Effector CD8-positive, alpha-beta T cell (primary cell): Measurements from ENCODE around the gene BCAM.
"Not testable (repeated sequence)": the region's sequence is repeated elsewhere in the genome, so short reads cannot be mapped to it uniquely, and the experiment has no call there.

Source experiments
- DNase-seq: peaks from one replicate; lab custom pipeline; 2025; lab: John Stamatoyannopoulos, UW
- total RNA-seq, 4 experiments: gene quantifications; one replicate each; lab custom pipeline; 2026; lab: John Stamatoyannopoulos, UW

BCAM gene
- total RNA-seq = 0 to 0.54 (median 0.24) reads per million in 4 experiments

GRCh38 chr19:44808463-44809371, at the start of gene BCAM:
Gene BCAM, plus strand, starts transcription at chr19:44809103. Its CDS starts 22 bp downstream, at chr19:44809125.
- DNase-seq = no peak

GRCh38 chr19:44762038-44762437, 46.9 kb upstream of the BCAM start:
- DNase-seq = no peak

GRCh38 chr19:44765033-44765948, 43.6 kb upstream of the BCAM start:
- DNase-seq = no peak

- DNase-seq = no peak
These were observed 43.0 kb upstream of the BCAM start for GRCh38 chr19:44765949-44766335.

- DNase-seq = no peak
These were observed 41.4 kb upstream of the BCAM start for GRCh38 chr19:44767295-44768180.

- DNase-seq = peak; percentile 97
These were observed 38.2 kb upstream of the BCAM start for GRCh38 chr19:44770550-44771257.

- DNase-seq = not testable (repeated sequence)
These were observed 36.8 kb upstream of the BCAM start for GRCh38 chr19:44772144-44772543.

GRCh38 chr19:44772959-44773358, 35.9 kb upstream of the BCAM start:
- no peak for DNase-seq

- no peak for DNase-seq
These were observed 33.1 kb upstream of the BCAM start for GRCh38 chr19:44775676-44776240.

GRCh38 chr19:44776402-44777096, 32.4 kb upstream of the BCAM start:
- DNase-seq = no peak

GRCh38 chr19:44777715-44778347, 31.1 kb upstream of the BCAM start, which contains the start of gene CBLC:
Gene CBLC, plus strand, starts transcription at chr19:44777890. Its CDS starts 42 bp downstream, at chr19:44777932.
- DNase-seq = no peak

GRCh38 chr19:44779150-44779549, 29.8 kb upstream of the BCAM start:
- DNase-seq = no peak

GRCh38 chr19:44781694-44782093, 27.2 kb upstream of the BCAM start:
- DNase-seq = not testable (repeated sequence)

- no peak for DNase-seq
These were observed 26.2 kb upstream of the BCAM start for GRCh38 chr19:44782729-44783128.

- DNase-seq = no peak
These were observed 25.4 kb upstream of the BCAM start for GRCh38 chr19:44783545-44783944.

GRCh38 chr19:44785271-44785670, 23.6 kb upstream of the BCAM start:
- DNase-seq = no peak

- DNase-seq = no peak
These were observed 22.9 kb upstream of the BCAM start for GRCh38 chr19:44785993-44786392.

- DNase-seq = no peak
These were observed 19.9 kb upstream of the BCAM start for GRCh38 chr19:44788971-44789370.

GRCh38 chr19:44789943-44790483, 18.9 kb upstream of the BCAM start:
- DNase-seq = no peak
